NT2/D1 (cell line): ENCODE data around the gene NR4A2.

Source experiments
- DNase-seq: peaks from one replicate; pipeline ENCODE4 v3.0.0-alpha.2; 2011; ENCODE audit warnings: low read depth, low spot score
- H3K27me3 ChIP-seq: 2 replicates; pipeline ENCODE4 v1.6.0; 2011; ENCODE audit warnings: mild to moderate bottlenecking; ENCODE audit not compliant: insufficient read length, insufficient read depth
- H3K36me3 ChIP-seq: 2 replicates; pipeline ENCODE4 v1.6.1; 2011; ENCODE audit warnings: mild to moderate bottlenecking, low read length, mixed read lengths; ENCODE audit not compliant: insufficient read depth, insufficient read length
- H3K4me1 ChIP-seq: 2 replicates; pipeline ENCODE4 v1.5.1; 2011; ENCODE audit not compliant: insufficient read depth, insufficient read length
- H3K4me3 ChIP-seq: 2 replicates; pipeline ENCODE4 v1.5.1; 2011; ENCODE audit warnings: low read depth; ENCODE audit not compliant: insufficient read length
- H3K9ac ChIP-seq: 2 replicates; pipeline ENCODE4 v1.6.0; 2011; ENCODE audit warnings: low read depth; ENCODE audit not compliant: insufficient read length
- H3K9me3 ChIP-seq: 2 replicates; pipeline ENCODE4 v1.5.1; 2011; ENCODE audit warnings: mild to moderate bottlenecking, low read length; ENCODE audit not compliant: insufficient read depth
- SUZ12 ChIP-seq: IDR thresholded peaks from 2 replicates; pipeline ENCODE4 v1.6.1; 2011; ENCODE audit not compliant: insufficient read length, insufficient read depth; ENCODE audit errors: extremely low read depth
- YY1 ChIP-seq: IDR thresholded peaks from 2 replicates; pipeline ENCODE4 v1.6.1; 2011; ENCODE audit not compliant: insufficient read length, insufficient read depth
- ZNF274 ChIP-seq: IDR thresholded peaks from 2 replicates; pipeline ENCODE4 v1.6.1; 2011; ENCODE audit warnings: mild to moderate bottlenecking, low read depth, low read length

NR4A2 gene

GRCh38 chr2:156352911-156353310 lies 20.4 kb upstream of the NR4A2 start:
- H3K9me3 ChIP-seq: no peaks in the 10 kb centered on the region
- H3K4me3 ChIP-seq: no peak overlapping the region
- no peaks in the 10 kb centered on the region for H3K36me3 ChIP-seq
- peaks cover 2% of the 10 kb centered on the region for H3K4me1 ChIP-seq
- DNase-seq: no peak
- TF ChIP-seq SUZ12: no peak
- no peak overlapping the region for H3K9ac ChIP-seq
- no peaks in the 10 kb centered on the region for H3K27me3 ChIP-seq

GRCh38 chr2:156350374-156351142 lies 18.0 kb upstream of the NR4A2 start:
- no peak for DNase-seq
- no peaks in the 10 kb centered on the region for H3K36me3 ChIP-seq
- TF ChIP-seq ZNF274: no peak
- H3K9ac ChIP-seq: no peak overlapping the region
- H3K4me3 ChIP-seq: no peak overlapping the region
- H3K9me3 ChIP-seq: no peaks in the 10 kb centered on the region
- H3K27me3 ChIP-seq: no peaks in the 10 kb centered on the region
- peaks cover 2% of the 10 kb centered on the region for H3K4me1 ChIP-seq

GRCh38 chr2:156349605-156350004 lies 17.1 kb upstream of the NR4A2 start:
- Histone ChIP-seq H3K36me3 (no peaks in the 10 kb centered on the region), H3K27me3 (peaks cover 2% of the 10 kb centered on the region), H3K9ac (no peak overlapping the region), H3K9me3 (no peaks in the 10 kb centered on the region), H3K4me3 (no peak overlapping the region), H3K4me1 (peaks cover 2% of the 10 kb centered on the region)
- TF ChIP-seq SUZ12 (no peak), ZNF274 (no peak), YY1 (no peak)
- DNase-seq: no peak

GRCh38 chr2:156349161-156349560 lies 16.6 kb upstream of the NR4A2 start:
- H3K4me3 ChIP-seq: no peak overlapping the region
- H3K36me3 ChIP-seq: no peaks in the 10 kb centered on the region
- no peak for DNase-seq
- no peaks in the 10 kb centered on the region for H3K9me3 ChIP-seq
- peaks cover 2% of the 10 kb centered on the region for H3K4me1 ChIP-seq
- H3K9ac ChIP-seq: no peak overlapping the region
- TF ChIP-seq SUZ12: no peak
- no peak for TF ChIP-seq YY1
- TF ChIP-seq ZNF274: no peak
- peaks cover 6% of the 10 kb centered on the region for H3K27me3 ChIP-seq

- TF ChIP-seq SUZ12: no peak
- no peak for TF ChIP-seq ZNF274
- TF ChIP-seq YY1: no peak
- Histone ChIP-seq H3K4me1 (peaks cover 2% of the 10 kb centered on the region), H3K4me3 (no peak overlapping the region), H3K36me3 (no peaks in the 10 kb centered on the region), H3K27me3 (peaks cover 21% of the 10 kb centered on the region), H3K9ac (no peak overlapping the region), H3K9me3 (no peaks in the 10 kb centered on the region)
- DNase-seq: no peak
Measured at GRCh38 chr2:156347431-156347830, 14.9 kb upstream of the NR4A2 start.

- Histone ChIP-seq H3K27me3 (peaks cover 21% of the 10 kb centered on the region), H3K4me3 (no peak overlapping the region), H3K4me1 (peaks cover 2% of the 10 kb centered on the region), H3K9ac (no peak overlapping the region), H3K9me3 (no peaks in the 10 kb centered on the region), H3K36me3 (no peaks in the 10 kb centered on the region)
- DNase-seq: no peak
- TF ChIP-seq ZNF274 (no peak), SUZ12 (no peak), YY1 (no peak)
Measured at GRCh38 chr2:156346731-156347130, 14.2 kb upstream of the NR4A2 start.

- peaks cover 30% of the 10 kb centered on the region for H3K27me3 ChIP-seq
- no peak overlapping the region for H3K9ac ChIP-seq
- no peaks in the 10 kb centered on the region for H3K9me3 ChIP-seq
- no peaks in the 10 kb centered on the region for H3K36me3 ChIP-seq
- no peak for TF ChIP-seq SUZ12
- TF ChIP-seq YY1: no peak
- DNase-seq: no peak
- H3K4me3 ChIP-seq: no peak overlapping the region
- H3K4me1 ChIP-seq: peaks cover 2% of the 10 kb centered on the region
Measured at GRCh38 chr2:156345582-156345981, 13.1 kb upstream of the NR4A2 start.
